Measurements from ENCODE around the gene RCAN2.

The RCAN2 gene

DNA sequence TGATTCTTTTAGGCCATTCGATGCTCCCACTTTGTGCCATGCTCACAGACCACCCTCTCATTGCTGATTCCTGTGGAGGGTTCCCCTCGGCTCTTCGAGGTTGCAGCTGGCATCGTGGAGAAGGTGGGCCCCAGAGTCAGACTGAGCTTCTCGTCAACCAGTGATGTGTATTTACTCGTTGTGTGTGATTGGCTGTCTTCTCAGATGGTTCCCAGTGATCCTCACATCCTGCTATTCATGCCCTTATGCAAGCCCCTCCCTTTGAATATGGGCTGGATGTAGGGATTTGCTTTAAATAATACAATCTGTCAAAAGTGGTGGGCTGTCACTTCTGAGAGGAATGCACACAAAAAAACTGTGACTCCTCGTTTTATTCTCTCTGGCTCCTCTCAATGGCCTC, 220.9 kb downstream of the RCAN2 start:
- TF ChIP-seq, protein P1, sequence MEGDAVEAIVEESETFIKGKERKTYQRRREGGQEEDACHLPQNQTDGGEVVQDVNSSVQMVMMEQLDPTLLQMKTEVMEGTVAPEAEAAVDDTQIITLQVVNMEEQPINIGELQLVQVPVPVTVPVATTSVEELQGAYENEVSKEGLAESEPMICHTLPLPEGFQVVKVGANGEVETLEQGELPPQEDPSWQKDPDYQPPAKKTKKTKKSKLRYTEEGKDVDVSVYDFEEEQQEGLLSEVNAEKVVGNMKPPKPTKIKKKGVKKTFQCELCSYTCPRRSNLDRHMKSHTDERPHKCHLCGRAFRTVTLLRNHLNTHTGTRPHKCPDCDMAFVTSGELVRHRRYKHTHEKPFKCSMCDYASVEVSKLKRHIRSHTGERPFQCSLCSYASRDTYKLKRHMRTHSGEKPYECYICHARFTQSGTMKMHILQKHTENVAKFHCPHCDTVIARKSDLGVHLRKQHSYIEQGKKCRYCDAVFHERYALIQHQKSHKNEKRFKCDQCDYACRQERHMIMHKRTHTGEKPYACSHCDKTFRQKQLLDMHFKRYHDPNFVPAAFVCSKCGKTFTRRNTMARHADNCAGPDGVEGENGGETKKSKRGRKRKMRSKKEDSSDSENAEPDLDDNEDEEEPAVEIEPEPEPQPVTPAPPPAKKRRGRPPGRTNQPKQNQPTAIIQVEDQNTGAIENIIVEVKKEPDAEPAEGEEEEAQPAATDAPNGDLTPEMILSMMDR (IDR thresholded peaks at IDR 0.05; ENCODE audit: low read depth, low read length), result no peak
- H3K4me3 ChIP-seq (ENCODE audit: low read depth, low read length), result no peak overlapping the region

DNA sequence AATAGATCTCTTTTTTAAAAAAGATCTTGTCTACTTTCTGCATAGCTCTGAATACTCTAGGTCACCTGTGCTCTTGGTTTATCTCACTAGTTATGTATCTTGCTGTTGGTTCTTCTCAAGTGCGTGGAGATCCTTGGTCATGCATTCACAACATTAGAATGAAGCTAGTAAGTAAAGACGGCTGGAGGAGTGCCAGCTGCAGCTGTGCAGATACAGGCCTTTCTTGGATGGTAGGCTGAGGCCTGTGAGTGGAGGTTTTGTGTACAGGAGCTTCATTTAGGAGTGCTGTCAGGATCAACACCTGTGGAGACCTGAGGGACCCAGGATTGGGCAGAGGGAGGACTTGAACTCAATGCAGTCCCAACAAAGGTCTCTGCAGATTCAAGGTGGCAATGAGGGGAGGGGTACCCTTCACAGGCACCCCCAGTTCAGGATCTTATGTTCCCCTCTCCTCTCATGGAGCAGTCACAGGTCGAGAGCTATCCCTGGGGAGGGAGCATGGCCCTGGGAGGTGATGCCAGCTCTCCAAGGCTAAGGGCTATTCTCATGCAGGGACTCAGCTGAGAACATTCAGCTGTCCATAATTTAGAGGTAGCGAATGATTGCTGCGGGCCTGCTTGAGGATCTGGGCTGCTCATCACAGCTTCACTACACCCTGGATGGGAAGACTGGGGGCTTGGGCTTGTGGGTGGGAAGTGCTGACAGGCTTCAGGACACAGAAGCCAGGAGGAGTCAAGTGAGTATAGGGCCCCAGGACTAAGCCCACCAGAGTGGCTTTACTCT, 221.6 kb downstream of the RCAN2 start:
- TF ChIP-seq, protein P1 (IDR thresholded peaks at IDR 0.05; ENCODE audit: low read depth, low read length), result no peak
- H3K4me3 ChIP-seq (ENCODE audit: low read depth, low read length), result no peak overlapping the region

DNA sequence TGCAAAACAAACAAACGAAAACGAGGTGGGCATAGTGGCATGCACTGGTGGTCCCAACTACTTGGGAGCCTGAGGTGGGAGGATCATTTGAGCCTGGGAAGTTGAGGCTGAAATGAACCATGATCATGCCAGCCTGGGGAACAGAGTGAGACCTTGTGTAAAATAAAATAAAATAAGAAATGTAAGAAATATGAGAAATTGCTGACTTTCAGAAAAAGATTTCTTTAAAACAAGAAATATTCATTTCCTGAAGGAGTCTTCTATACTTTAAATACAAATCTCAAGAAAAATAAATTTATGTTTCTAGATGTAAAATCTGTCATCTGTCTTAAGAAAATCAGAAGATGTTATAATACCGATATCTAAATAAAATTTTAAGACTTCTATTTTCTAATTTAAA, 223.7 kb downstream of the RCAN2 start:
- TF ChIP-seq, protein P1 (IDR thresholded peaks at IDR 0.05; ENCODE audit: low read depth, low read length), result no peak
- no peak overlapping the region for H3K4me3 ChIP-seq (ENCODE audit: low read depth, low read length)

DNA sequence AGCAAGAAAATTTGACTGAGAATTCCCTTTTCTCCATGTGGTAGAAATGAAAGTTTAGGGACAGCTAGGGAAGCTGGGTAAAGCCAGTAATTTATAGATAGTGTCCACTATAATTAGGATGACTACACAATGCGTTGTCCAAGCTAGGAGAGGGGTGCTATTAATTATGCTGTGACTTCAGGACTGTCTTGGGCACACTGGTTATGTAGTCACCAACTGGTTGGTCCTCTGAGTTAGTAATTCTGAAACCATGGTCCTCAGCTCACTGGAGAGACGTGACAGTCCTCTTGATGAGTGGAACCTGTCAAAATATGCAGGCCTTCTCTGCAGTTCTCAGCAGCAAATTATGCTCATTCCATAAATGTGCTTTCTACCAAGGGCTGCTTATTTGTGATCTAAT, 225.9 kb downstream of the RCAN2 start:
- TF ChIP-seq, protein P1 (IDR thresholded peaks at IDR 0.05; ENCODE audit: low read depth, low read length), result no peak
- H3K4me3 ChIP-seq (ENCODE audit: low read depth, low read length), result no peak overlapping the region

DNA sequence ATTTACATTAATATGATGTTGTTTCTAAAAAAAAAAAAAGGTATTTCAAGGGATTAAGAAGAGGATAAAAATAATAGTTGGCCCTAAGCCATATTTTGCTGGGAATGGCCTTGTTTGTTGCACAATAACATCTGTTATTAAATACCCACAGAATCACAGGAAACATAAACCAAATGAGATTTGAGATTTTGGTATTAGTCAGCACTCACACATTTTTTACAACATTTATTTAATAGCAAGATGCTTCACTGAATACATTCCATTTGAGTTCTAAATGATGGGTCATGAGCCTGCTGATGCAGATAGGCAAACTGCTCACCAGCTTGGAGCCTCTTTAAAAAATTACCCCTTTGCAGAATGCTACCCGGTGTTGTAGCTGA, 227.6 kb downstream of the RCAN2 start:
- TF ChIP-seq, protein P1 (IDR thresholded peaks at IDR 0.05; ENCODE audit: low read depth, low read length), result no peak
- H3K4me3 ChIP-seq (ENCODE audit: low read depth, low read length), result no peak overlapping the region

DNA sequence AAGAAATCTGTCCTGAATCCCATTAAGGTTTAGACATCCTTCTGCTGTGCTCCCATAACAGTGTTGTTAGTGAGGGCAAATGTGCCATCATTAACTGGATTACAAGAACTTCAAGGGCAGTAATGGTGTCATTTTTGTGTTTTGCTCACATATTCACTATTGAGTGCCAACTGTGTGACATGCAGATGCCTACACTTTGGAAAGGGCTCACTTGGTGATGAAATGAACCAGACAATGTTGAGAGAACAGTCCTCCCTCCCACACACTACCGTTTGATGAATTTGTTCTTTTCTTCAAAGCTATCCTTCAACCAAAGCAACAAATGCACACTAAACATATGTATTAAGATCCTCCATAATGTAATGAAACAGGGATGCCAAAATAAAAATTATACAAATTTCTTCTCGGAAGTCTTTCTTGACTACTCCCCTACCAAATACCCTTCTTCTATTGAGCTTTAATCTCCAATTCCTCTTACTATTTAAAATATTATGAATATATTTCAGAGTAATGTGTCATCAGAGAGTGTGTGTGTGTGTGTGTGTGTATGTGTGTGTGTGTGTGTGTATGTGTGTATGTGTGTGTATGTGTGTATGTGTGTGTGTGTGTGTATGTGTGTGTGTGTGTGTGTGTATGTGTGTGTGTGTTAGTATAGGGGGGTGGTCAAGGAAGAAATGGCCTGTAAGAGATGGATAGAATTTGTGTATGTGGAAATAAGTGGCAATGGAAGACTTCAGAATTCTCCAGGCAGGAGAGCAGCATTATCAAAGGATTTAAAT, 228.1 kb downstream of the RCAN2 start:
- TF ChIP-seq, protein P1 (IDR thresholded peaks at IDR 0.05; ENCODE audit: low read depth, low read length), result no peak
- no peak overlapping the region for H3K4me3 ChIP-seq (ENCODE audit: low read depth, low read length)

DNA sequence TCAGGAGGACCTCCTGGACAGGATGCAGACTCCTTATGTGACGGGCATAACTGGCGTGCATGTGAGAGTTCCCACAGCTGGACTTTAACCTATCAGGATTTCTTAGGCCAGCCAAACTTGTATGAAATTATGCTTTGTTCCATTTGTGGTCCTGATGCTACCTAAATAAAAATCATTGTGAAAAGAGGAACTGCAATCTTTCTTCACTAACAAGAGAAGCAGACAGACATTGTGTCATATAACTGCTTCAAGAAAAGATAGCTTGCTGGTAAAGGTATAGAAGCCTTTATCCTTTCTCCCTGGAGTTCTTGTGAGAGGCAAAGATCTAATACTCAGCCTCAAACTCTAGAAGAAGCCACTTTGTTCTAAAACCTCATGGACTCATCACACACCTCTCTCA, 233.0 kb downstream of the RCAN2 start:
- no peak overlapping the region for H3K4me3 ChIP-seq (ENCODE audit: low read depth, low read length)
- TF ChIP-seq, protein P1 (IDR thresholded peaks at IDR 0.05; ENCODE audit: low read depth, low read length), result no peak
